ENCODE data around the gene AIF1L.

The AIF1L gene

GRCh38 chr9:131140112-131140511 is 43.8 kb downstream of the AIF1L start:
- no peak overlapping the region for H3K9ac ChIP-seq (ENCODE audit: low read length in 5 of 5)
- no peaks in the 10 kb centered on the region for H3K27me3 ChIP-seq (ENCODE audit: control insufficient read depth in 5 of 5, insufficient read depth in 4 of 5, low read length in 5 of 5)
- no peaks in the 10 kb centered on the region for H3K4me1 ChIP-seq (ENCODE audit: control insufficient read depth in 5 of 5, insufficient read depth in 5 of 5, low read length in 5 of 5)
- no peak overlapping the region for H3K27ac ChIP-seq (ENCODE audit: low read depth, low read length)
- peaks cover 68 to 95% (median 86%) of the 10 kb centered on the region in 5 donors for H3K36me3 ChIP-seq (ENCODE audit: control insufficient read depth in 5 of 5, insufficient read depth in 5 of 5, low read length in 5 of 5)
- H3K4me3 ChIP-seq (ENCODE audit: low read depth in 1 of 5, low read length in 5 of 5), result no peak overlapping the region
- no peaks in the 10 kb centered on the region for H3K9me3 ChIP-seq (ENCODE audit: control insufficient read depth in 5 of 5, low read length in 5 of 5)

- peaks cover 70 to 95% (median 86%) of the 10 kb centered on the region in 5 donors for H3K36me3 ChIP-seq (ENCODE audit: control insufficient read depth in 5 of 5, insufficient read depth in 5 of 5, low read length in 5 of 5)
- no peaks in the 10 kb centered on the region for H3K9me3 ChIP-seq (ENCODE audit: control insufficient read depth in 5 of 5, low read length in 5 of 5)
- no peak overlapping the region for H3K9ac ChIP-seq (ENCODE audit: low read length in 5 of 5)
- no peak overlapping the region for H3K27ac ChIP-seq (ENCODE audit: low read depth, low read length)
- H3K27me3 ChIP-seq (ENCODE audit: control insufficient read depth in 5 of 5, insufficient read depth in 4 of 5, low read length in 5 of 5), result no peaks in the 10 kb centered on the region
- no peak overlapping the region for H3K4me3 ChIP-seq (ENCODE audit: low read depth in 1 of 5, low read length in 5 of 5)
- no peaks in the 10 kb centered on the region for H3K4me1 ChIP-seq (ENCODE audit: control insufficient read depth in 5 of 5, insufficient read depth in 5 of 5, low read length in 5 of 5)
Observed at GRCh38 chr9:131140550-131140949, 44.2 kb downstream of the AIF1L start.

GRCh38 chr9:131142160-131142559 is 45.8 kb downstream of the AIF1L start:
- Histone ChIP-seq H3K9ac (ENCODE audit: low read length in 5 of 5) (no peak overlapping the region), H3K27ac (ENCODE audit: low read depth, low read length) (no peak overlapping the region), H3K4me3 (ENCODE audit: low read depth in 1 of 5, low read length in 5 of 5) (no peak overlapping the region), H3K4me1 (ENCODE audit: control insufficient read depth in 5 of 5, insufficient read depth in 5 of 5, low read length in 5 of 5) (no peaks in the 10 kb centered on the region), H3K9me3 (ENCODE audit: control insufficient read depth in 5 of 5, low read length in 5 of 5) (no peaks in the 10 kb centered on the region), H3K27me3 (ENCODE audit: control insufficient read depth in 5 of 5, insufficient read depth in 4 of 5, low read length in 5 of 5) (no peaks in the 10 kb centered on the region), H3K36me3 (ENCODE audit: control insufficient read depth in 5 of 5, insufficient read depth in 5 of 5, low read length in 5 of 5) (peaks cover 66 to 95% (median 85%) of the 10 kb centered on the region in 5 donors)

GRCh38 chr9:131144201-131144600 is 47.9 kb downstream of the AIF1L start:
- no peaks in the 10 kb centered on the region for H3K4me1 ChIP-seq (ENCODE audit: control insufficient read depth in 5 of 5, insufficient read depth in 5 of 5, low read length in 5 of 5)
- no peaks in the 10 kb centered on the region for H3K9me3 ChIP-seq (ENCODE audit: control insufficient read depth in 5 of 5, low read length in 5 of 5)
- H3K9ac ChIP-seq (ENCODE audit: low read length in 5 of 5), result no peak overlapping the region
- no peak overlapping the region for H3K27ac ChIP-seq (ENCODE audit: low read depth, low read length)
- peaks cover 69 to 97% (median 88%) of the 10 kb centered on the region in 5 donors for H3K36me3 ChIP-seq (ENCODE audit: control insufficient read depth in 5 of 5, insufficient read depth in 5 of 5, low read length in 5 of 5)
- H3K4me3 ChIP-seq (ENCODE audit: low read depth in 1 of 5, low read length in 5 of 5), result no peak overlapping the region
- H3K27me3 ChIP-seq (ENCODE audit: control insufficient read depth in 5 of 5, insufficient read depth in 4 of 5, low read length in 5 of 5), result no peaks in the 10 kb centered on the region

- Histone ChIP-seq H3K27ac (ENCODE audit: low read depth, low read length) (no peak overlapping the region), H3K27me3 (ENCODE audit: control insufficient read depth in 5 of 5, insufficient read depth in 4 of 5, low read length in 5 of 5) (no peaks in the 10 kb centered on the region), H3K4me1 (ENCODE audit: control insufficient read depth in 5 of 5, insufficient read depth in 5 of 5, low read length in 5 of 5) (no peaks in the 10 kb centered on the region), H3K4me3 (ENCODE audit: low read depth in 1 of 5, low read length in 5 of 5) (no peak overlapping the region), H3K36me3 (ENCODE audit: control insufficient read depth in 5 of 5, insufficient read depth in 5 of 5, low read length in 5 of 5) (peaks cover 66 to 97% (median 88%) of the 10 kb centered on the region in 5 donors), H3K9ac (ENCODE audit: low read length in 5 of 5) (no peak overlapping the region), H3K9me3 (ENCODE audit: control insufficient read depth in 5 of 5, low read length in 5 of 5) (no peaks in the 10 kb centered on the region)
Observed at GRCh38 chr9:131145245-131145644, 48.9 kb downstream of the AIF1L start.

- Histone ChIP-seq H3K4me3 (ENCODE audit: low read depth in 1 of 5, low read length in 5 of 5) (no peak overlapping the region), H3K27me3 (ENCODE audit: control insufficient read depth in 5 of 5, insufficient read depth in 4 of 5, low read length in 5 of 5) (no peaks in the 10 kb centered on the region), H3K27ac (ENCODE audit: low read depth, low read length) (no peak overlapping the region), H3K36me3 (ENCODE audit: control insufficient read depth in 5 of 5, insufficient read depth in 5 of 5, low read length in 5 of 5) (peaks cover 66 to 97% (median 87%) of the 10 kb centered on the region in 5 donors), H3K4me1 (ENCODE audit: control insufficient read depth in 5 of 5, insufficient read depth in 5 of 5, low read length in 5 of 5) (no peaks in the 10 kb centered on the region), H3K9ac (ENCODE audit: low read length in 5 of 5) (no peak overlapping the region), H3K9me3 (ENCODE audit: control insufficient read depth in 5 of 5, low read length in 5 of 5) (no peaks in the 10 kb centered on the region)
Observed at GRCh38 chr9:131146186-131146585, 49.9 kb downstream of the AIF1L start.

GRCh38 chr9:131148276-131148675 is 51.9 kb downstream of the AIF1L start:
- Histone ChIP-seq H3K36me3 (ENCODE audit: control insufficient read depth in 5 of 5, insufficient read depth in 5 of 5, low read length in 5 of 5) (peaks cover 70 to 97% (median 93%) of the 10 kb centered on the region in 5 donors), H3K9ac (ENCODE audit: low read length in 5 of 5) (no peak overlapping the region), H3K4me3 (ENCODE audit: low read depth in 1 of 5, low read length in 5 of 5) (no peak overlapping the region), H3K27ac (ENCODE audit: low read depth, low read length) (no peak overlapping the region), H3K27me3 (ENCODE audit: control insufficient read depth in 5 of 5, insufficient read depth in 4 of 5, low read length in 5 of 5) (no peaks in the 10 kb centered on the region), H3K4me1 (ENCODE audit: control insufficient read depth in 5 of 5, insufficient read depth in 5 of 5, low read length in 5 of 5) (no peaks in the 10 kb centered on the region), H3K9me3 (ENCODE audit: control insufficient read depth in 5 of 5, low read length in 5 of 5) (no peaks in the 10 kb centered on the region)

- H3K9ac ChIP-seq (ENCODE audit: low read length in 5 of 5), result no peak overlapping the region
- no peaks in the 10 kb centered on the region for H3K9me3 ChIP-seq (ENCODE audit: control insufficient read depth in 5 of 5, low read length in 5 of 5)
- no peaks in the 10 kb centered on the region for H3K4me1 ChIP-seq (ENCODE audit: control insufficient read depth in 5 of 5, insufficient read depth in 5 of 5, low read length in 5 of 5)
- peaks cover 68 to 99% (median 93%) of the 10 kb centered on the region in 5 donors for H3K36me3 ChIP-seq (ENCODE audit: control insufficient read depth in 5 of 5, insufficient read depth in 5 of 5, low read length in 5 of 5)
- no peak overlapping the region for H3K27ac ChIP-seq (ENCODE audit: low read depth, low read length)
- H3K4me3 ChIP-seq (ENCODE audit: low read depth in 1 of 5, low read length in 5 of 5), result no peak overlapping the region
- H3K27me3 ChIP-seq (ENCODE audit: control insufficient read depth in 5 of 5, insufficient read depth in 4 of 5, low read length in 5 of 5), result no peaks in the 10 kb centered on the region
Observed at GRCh38 chr9:131148966-131149687, 52.8 kb downstream of the AIF1L start.

GRCh38 chr9:131149688-131150053 is 53.3 kb downstream of the AIF1L start:
- Histone ChIP-seq H3K27me3 (ENCODE audit: control insufficient read depth in 5 of 5, insufficient read depth in 4 of 5, low read length in 5 of 5) (no peaks in the 10 kb centered on the region), H3K4me1 (ENCODE audit: control insufficient read depth in 5 of 5, insufficient read depth in 5 of 5, low read length in 5 of 5) (no peaks in the 10 kb centered on the region), H3K9me3 (ENCODE audit: control insufficient read depth in 5 of 5, low read length in 5 of 5) (no peaks in the 10 kb centered on the region), H3K4me3 (ENCODE audit: low read depth in 1 of 5, low read length in 5 of 5) (no peak overlapping the region), H3K36me3 (ENCODE audit: control insufficient read depth in 5 of 5, insufficient read depth in 5 of 5, low read length in 5 of 5) (peaks cover 66 to 99% (median 93%) of the 10 kb centered on the region in 5 donors), H3K9ac (ENCODE audit: low read length in 5 of 5) (no peak overlapping the region), H3K27ac (ENCODE audit: low read depth, low read length) (no peak overlapping the region)

- no peak overlapping the region for H3K9ac ChIP-seq (ENCODE audit: low read length in 5 of 5)
- no peak overlapping the region for H3K4me3 ChIP-seq (ENCODE audit: low read depth in 1 of 5, low read length in 5 of 5)
- peaks cover 39 to 71% (median 67%) of the 10 kb centered on the region in 5 donors for H3K36me3 ChIP-seq (ENCODE audit: control insufficient read depth in 5 of 5, insufficient read depth in 5 of 5, low read length in 5 of 5)
- H3K9me3 ChIP-seq (ENCODE audit: control insufficient read depth in 5 of 5, low read length in 5 of 5), result no peaks in the 10 kb centered on the region
- H3K27me3 ChIP-seq (ENCODE audit: control insufficient read depth in 5 of 5, insufficient read depth in 4 of 5, low read length in 5 of 5), result no peaks in the 10 kb centered on the region
- H3K4me1 ChIP-seq (ENCODE audit: control insufficient read depth in 5 of 5, insufficient read depth in 5 of 5, low read length in 5 of 5), result no peaks in the 10 kb centered on the region
- no peak overlapping the region for H3K27ac ChIP-seq (ENCODE audit: low read depth, low read length)
Observed at GRCh38 chr9:131153595-131153994, 57.3 kb downstream of the AIF1L start.
